Skeletal muscle tissue (tissue), 4 donors: ENCODE data around the gene ADSL. TPM values are rescaled to one million over a fixed set of nuclear protein-coding genes. Genes with fewer than 3 reads are reported as not detected.

Source experiments
- H3K27ac ChIP-seq: one replicate; pipeline ENCODE4 v1.7.0; 2013; ENCODE audit warnings: mild to moderate bottlenecking, low read depth, low read length, inconsistent platforms
- H3K27me3 ChIP-seq, 3 donors: one replicate each; pipeline ENCODE4 v1.7.0; 2013; ENCODE audit warnings: low read length in 3 of 3; ENCODE audit not compliant: control insufficient read depth in 3 of 3, insufficient read depth in 3 of 3
- H3K36me3 ChIP-seq, 3 donors: one replicate each; pipeline ENCODE4 v1.7.0; 2013; ENCODE audit warnings: low read length in 3 of 3; ENCODE audit not compliant: control insufficient read depth in 3 of 3, insufficient read depth in 3 of 3
- H3K4me1 ChIP-seq, 3 donors: one replicate each; pipeline ENCODE4 v1.7.0; 2013; ENCODE audit warnings: low read length in 3 of 3, mild to moderate bottlenecking in 3 of 3; ENCODE audit not compliant: control insufficient read depth in 3 of 3, insufficient read depth in 3 of 3
- H3K4me3 ChIP-seq, 3 donors: one replicate each; pipeline ENCODE4 v1.7.0; 2013; ENCODE audit warnings: low read length in 3 of 3
- H3K9ac ChIP-seq, 3 donors: one replicate each; pipeline ENCODE4 v1.7.0; 2013; ENCODE audit warnings: low read length in 3 of 3, mild to moderate bottlenecking in 3 of 3, moderate library complexity in 2 of 3, low read depth in 1 of 3
- H3K9me3 ChIP-seq, 3 donors: one replicate each; pipeline ENCODE4 v1.7.0; 2013; ENCODE audit warnings: low read length in 3 of 3; ENCODE audit not compliant: control insufficient read depth in 3 of 3
- total RNA-seq: library from RNA; depleted of rRNA; stranded (reverse); fragments of >200 nt; gene quantifications from one replicate; pipeline ENCODE4 v1.2.3, GENCODE V29; 2014
- donor health status: Osteomylitis.

ADSL gene
- total RNA-seq, 1 donor from 2014 or later, result 281 TPM

DNA sequence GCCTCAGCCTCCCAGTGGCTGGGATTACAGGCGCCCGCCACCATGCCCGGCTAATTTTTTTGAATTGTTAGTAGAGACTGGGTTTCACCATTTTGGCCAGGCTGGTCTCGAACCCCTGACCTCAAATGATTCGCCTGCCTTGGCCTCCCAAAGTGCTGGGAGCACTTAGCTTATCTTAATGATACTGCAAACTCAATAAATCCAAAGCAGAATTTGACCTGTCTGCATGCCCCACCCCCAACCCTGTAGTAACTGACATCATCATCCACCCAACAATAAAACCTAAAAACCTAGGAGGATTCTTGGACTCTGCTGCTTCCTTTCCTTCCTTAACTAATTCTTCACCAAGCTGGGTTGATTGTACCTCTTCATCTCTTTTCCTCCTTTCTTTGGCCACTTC lies 6.3 kb upstream of the ADSL start:
- Histone ChIP-seq H3K9ac (no peak overlapping the region), H3K27me3 (no peaks in the 10 kb centered on the region), H3K9me3 (no peaks in the 10 kb centered on the region), H3K36me3 (no peaks in the 10 kb centered on the region), H3K4me1 (peaks cover 4 to 17% (median 5%) of the 10 kb centered on the region in 3 donors), H3K4me3 (no peak overlapping the region), H3K27ac (no peak overlapping the region)

DNA sequence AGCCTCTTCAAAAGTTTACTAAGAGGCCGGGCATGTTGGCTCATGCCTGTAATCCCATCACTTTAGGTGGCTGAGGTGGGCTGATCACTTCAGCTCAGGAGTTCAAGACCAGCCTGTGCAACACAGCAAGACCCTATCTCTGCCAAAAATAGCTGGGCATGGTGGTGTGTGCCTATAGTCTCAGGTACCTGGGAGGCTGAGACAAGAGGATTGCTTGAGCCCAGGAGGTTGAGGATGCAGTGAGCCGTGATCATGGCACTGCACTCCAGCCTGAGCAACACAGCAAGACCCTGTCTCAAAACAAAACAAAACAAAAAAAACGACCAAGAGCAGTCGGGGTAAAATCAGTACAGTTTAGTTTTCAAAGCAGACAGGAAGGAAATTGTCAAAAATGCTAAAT lies 4.7 kb upstream of the ADSL start:
- H3K9ac ChIP-seq, result no peak overlapping the region

DNA sequence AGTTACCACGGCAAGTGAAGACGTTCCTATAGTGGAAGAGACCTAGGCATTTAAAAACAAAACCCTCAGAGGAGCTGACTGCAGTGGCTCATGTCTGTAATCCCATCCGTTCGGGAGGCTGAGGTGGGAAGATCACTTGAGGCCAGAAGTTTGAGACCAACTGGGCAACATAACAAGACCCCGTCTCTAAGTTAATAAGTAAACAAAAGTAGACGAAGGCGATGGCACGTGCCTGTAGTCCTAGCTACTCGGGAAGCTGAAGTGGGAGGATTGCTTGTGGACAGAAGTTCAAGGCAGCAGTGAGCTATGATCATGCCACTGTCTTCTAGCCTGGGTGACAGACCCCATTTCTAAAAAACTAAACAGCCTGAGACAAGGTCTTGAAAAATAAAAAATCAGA lies 3.8 kb upstream of the ADSL start:
- no peaks in the 10 kb centered on the region for H3K36me3 ChIP-seq
- no peak overlapping the region for H3K9ac ChIP-seq
- H3K4me1 ChIP-seq, result peaks cover 13 to 23% (median 16%) of the 10 kb centered on the region in 3 donors
- H3K27me3 ChIP-seq, result no peaks in the 10 kb centered on the region
- peak overlapping the region in 1 of 3 donors; percentile 37 for H3K4me3 ChIP-seq
- no peaks in the 10 kb centered on the region for H3K9me3 ChIP-seq
- H3K27ac ChIP-seq, result peak overlapping the region; percentile 54

More for the DNA sequence above, 4.7 kb upstream of the ADSL start:
- no peaks in the 10 kb centered on the region for H3K27me3 ChIP-seq
- peaks cover 8 to 20% (median 8%) of the 10 kb centered on the region in 3 donors for H3K4me1 ChIP-seq
- H3K9me3 ChIP-seq, result no peaks in the 10 kb centered on the region
- H3K36me3 ChIP-seq, result no peaks in the 10 kb centered on the region
- H3K4me3 ChIP-seq, result no peak overlapping the region
- no peak overlapping the region for H3K27ac ChIP-seq

DNA sequence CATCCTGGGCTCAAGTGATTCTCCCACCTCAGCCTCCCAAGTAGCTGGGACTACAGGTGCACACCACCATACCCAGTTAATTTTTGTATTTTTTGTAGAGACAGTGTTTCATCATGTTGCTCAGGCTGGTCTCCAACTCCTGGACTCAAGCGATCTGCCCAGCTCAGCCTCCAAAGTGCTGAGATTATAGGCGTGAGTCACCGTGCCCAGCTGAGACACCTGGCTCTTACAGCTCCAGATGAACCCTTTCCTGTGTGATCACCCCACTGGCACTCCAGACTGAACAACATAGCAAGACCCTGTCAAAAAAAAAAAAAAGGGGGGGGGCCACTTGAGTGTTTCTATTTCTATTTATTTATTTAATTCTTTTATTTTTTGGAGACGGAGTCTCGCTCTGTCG lies 1.0 kb upstream of the ADSL start:
- H3K27ac ChIP-seq, result peak overlapping the region; percentile 89

DNA sequence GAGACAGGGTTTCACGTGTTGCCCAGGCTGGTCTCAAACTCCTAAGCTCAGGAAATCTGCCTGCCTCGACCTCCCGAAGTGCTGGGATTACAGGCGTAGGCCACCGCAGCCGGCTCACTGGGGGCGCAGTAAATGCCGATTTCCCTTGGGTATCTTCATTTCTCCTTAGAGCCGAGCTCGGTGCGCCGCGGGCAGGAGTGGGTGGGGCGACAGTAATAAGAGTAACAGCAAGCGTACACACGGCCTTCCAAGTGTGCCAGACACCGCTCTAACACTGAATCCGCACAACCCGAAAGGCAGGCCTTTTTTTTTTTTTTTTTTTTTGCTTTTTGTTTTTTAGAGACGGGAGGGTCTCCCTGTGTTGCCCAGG lies 500 bp upstream of the ADSL start:
- H3K36me3 ChIP-seq, result peaks cover 6 to 12% (median 7%) of the 10 kb centered on the region in 3 donors
- H3K4me3 ChIP-seq, result peak overlapping the region; percentile 94 to 97 (median 96)
- no peaks in the 10 kb centered on the region for H3K27me3 ChIP-seq
- peak overlapping the region; percentile 87 to 97 (median 96) for H3K9ac ChIP-seq
- peaks cover 21 to 49% (median 32%) of the 10 kb centered on the region in 3 donors for H3K4me1 ChIP-seq
- H3K27ac ChIP-seq, result peak overlapping the region; percentile 89
- H3K9me3 ChIP-seq, result no peaks in the 10 kb centered on the region

More for the DNA sequence above, 1.0 kb upstream of the ADSL start:
- Histone ChIP-seq H3K9ac (peak overlapping the region in 2 of 3 donors; percentile 96 to 97), H3K9me3 (no peaks in the 10 kb centered on the region), H3K27me3 (no peaks in the 10 kb centered on the region), H3K4me3 (peak overlapping the region in 1 of 3 donors; percentile 97), H3K4me1 (peaks cover 21 to 46% (median 30%) of the 10 kb centered on the region in 3 donors), H3K36me3 (peaks cover 1 to 8% (median 4%) of the 10 kb centered on the region in 3 donors)

DNA sequence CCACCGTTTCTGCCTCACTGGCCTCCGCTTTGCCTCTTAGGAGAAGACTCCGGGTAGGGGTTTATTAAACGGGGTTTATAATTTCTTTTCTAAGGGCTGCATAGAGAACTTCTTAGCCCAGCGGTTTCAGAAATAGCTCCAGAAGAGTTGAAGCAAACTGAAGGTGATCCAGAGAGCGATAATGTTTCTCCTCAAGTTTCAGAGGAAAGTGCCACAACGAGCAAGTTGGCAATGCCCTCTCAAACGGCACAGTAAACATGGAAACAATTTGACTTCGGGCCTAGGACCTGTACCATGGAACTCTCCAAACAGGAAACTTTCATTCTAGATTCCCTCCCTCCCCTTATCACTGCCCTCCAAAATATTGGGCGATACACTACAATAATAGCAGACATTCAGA lies 1.0 kb downstream of the ADSL start:
- peak overlapping the region; percentile 89 for H3K27ac ChIP-seq
- no peaks in the 10 kb centered on the region for H3K27me3 ChIP-seq
- peaks cover 8 to 22% (median 17%) of the 10 kb centered on the region in 3 donors for H3K36me3 ChIP-seq
- H3K9me3 ChIP-seq, result no peaks in the 10 kb centered on the region
- peaks cover 21 to 53% (median 31%) of the 10 kb centered on the region in 3 donors for H3K4me1 ChIP-seq
- H3K9ac ChIP-seq, result peak overlapping the region; percentile 87 to 97 (median 96)
- H3K4me3 ChIP-seq, result peak overlapping the region; percentile 94 to 97 (median 96)

DNA sequence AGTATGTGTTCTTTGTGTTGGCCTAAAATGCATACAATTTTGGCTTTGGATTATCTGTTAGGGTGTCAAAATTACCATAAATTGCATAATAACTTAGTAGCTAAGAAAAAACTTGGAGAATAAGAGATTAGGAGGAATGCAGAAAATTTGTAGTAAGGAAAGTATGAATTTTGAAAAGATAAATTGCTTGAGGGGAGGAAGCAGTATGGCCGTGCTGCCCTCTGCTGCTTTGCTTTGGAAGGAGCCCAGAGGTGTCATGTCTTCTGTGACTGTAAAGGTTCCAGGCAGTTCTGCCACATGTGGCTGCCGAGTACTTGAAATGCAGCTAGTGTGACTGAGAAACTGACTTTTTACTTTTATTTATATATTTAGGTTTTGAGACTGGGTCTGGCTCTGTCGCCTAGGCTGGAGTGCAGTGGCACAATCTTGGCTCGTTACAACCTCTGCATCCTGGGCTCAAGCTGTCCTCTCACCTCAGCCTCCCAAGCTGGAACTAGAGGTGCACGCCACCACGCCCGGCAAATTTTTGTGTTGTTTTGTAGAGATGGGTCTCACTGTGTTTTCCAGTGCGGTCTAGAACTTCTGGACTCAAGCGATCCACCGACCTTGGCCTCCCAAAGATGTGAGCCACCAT lies 1.8 kb downstream of the ADSL start:
- Histone ChIP-seq H3K36me3 (peaks cover 10 to 26% (median 22%) of the 10 kb centered on the region in 3 donors), H3K27me3 (no peaks in the 10 kb centered on the region), H3K4me3 (peak overlapping the region; percentile 94 to 97 (median 96)), H3K9me3 (no peaks in the 10 kb centered on the region), H3K4me1 (peaks cover 28 to 54% (median 36%) of the 10 kb centered on the region in 3 donors), H3K27ac (peak overlapping the region; percentile 89), H3K9ac (peak overlapping the region in 2 of 3 donors; percentile 96 to 97)

DNA sequence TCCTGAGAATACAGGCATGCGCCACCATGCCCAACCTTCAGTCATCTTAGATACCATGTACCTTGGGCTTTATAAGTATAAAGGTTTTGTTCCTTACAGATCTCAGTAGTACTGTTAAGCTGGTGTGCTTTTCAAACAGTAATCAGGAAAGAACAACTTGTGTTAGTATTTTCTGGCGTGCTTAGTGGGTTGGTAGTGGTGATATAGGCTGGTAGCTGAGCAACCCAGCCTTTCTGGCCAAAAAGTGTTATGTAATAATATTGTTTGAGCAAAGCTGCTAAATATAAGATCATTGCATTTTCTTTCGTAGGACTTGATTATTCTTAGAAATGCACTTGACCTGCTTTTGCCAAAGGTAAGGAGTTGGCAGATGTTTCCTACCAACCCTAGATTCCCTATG lies 6.5 kb downstream of the ADSL start:
- Histone ChIP-seq H3K9ac (peak overlapping the region in 1 of 3 donors; percentile 64), H3K36me3 (peaks cover 19 to 33% (median 30%) of the 10 kb centered on the region in 3 donors), H3K27me3 (no peaks in the 10 kb centered on the region), H3K4me1 (peaks cover 17 to 50% (median 37%) of the 10 kb centered on the region in 3 donors), H3K9me3 (no peaks in the 10 kb centered on the region), H3K27ac (peak overlapping the region; percentile 75), H3K4me3 (no peak overlapping the region)

DNA sequence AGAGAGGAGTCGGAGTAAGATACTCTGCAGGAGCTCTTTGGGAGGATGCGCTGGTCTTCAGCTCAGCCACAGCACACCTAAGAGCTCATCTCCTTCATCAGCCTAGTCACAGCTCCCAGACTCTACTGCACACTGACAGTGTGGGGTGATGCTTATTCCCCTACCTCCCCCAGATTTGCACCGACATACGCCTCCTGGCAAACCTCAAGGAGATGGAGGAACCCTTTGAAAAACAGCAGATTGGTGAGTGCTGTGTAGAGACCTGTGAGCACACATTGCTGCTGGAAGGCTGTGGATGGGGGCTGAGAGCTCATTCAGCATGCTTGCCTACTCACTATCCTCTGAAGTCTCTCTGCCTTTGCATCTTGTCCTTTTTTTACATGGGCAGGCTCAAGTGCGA lies 14.8 kb downstream of the ADSL start:
- no peak overlapping the region for H3K27ac ChIP-seq
- no peaks in the 10 kb centered on the region for H3K4me1 ChIP-seq
- H3K27me3 ChIP-seq, result no peaks in the 10 kb centered on the region
- peaks cover 80 to 88% (median 80%) of the 10 kb centered on the region in 3 donors for H3K36me3 ChIP-seq
- no peak overlapping the region for H3K9ac ChIP-seq
- H3K9me3 ChIP-seq, result no peaks in the 10 kb centered on the region
- no peak overlapping the region for H3K4me3 ChIP-seq

DNA sequence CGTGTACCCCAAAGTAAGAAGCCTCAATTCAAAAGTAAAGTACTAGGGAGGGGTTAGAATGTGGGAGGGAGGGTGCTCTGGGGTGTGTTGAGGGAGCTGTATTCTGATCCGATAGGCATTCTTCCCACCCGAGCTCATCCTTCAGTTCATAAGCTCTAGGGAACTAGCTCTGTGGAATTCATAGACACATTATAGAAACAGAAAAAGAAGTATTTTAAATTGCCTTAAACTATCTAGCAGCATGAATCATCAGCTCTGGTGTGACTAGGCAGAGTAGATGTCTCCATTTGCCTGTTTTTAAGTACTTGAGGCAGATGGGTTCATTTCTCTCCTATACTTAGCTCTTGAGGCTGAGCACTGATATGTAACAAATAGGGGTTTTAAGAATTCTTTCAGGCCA lies 16.8 kb downstream of the ADSL start:
- Histone ChIP-seq H3K27me3 (no peaks in the 10 kb centered on the region), H3K9me3 (no peaks in the 10 kb centered on the region), H3K27ac (no peak overlapping the region), H3K36me3 (peaks cover 81 to 84% (median 83%) of the 10 kb centered on the region in 3 donors), H3K4me3 (no peak overlapping the region), H3K9ac (no peak overlapping the region), H3K4me1 (peaks cover 4 to 12% (median 5%) of the 10 kb centered on the region in 3 donors)
